ENCODE data around the gene LRRTM4. TPM values are rescaled to one million over a fixed set of nuclear protein-coding genes. Genes with fewer than 3 reads are reported as not detected.

The LRRTM4 gene
- total and polyA plus RNA-seq, 2 donors (not counting 1 experiment from before 2014, with no cell fraction given) = 0.05 TPM; not detected in 1

DNA sequence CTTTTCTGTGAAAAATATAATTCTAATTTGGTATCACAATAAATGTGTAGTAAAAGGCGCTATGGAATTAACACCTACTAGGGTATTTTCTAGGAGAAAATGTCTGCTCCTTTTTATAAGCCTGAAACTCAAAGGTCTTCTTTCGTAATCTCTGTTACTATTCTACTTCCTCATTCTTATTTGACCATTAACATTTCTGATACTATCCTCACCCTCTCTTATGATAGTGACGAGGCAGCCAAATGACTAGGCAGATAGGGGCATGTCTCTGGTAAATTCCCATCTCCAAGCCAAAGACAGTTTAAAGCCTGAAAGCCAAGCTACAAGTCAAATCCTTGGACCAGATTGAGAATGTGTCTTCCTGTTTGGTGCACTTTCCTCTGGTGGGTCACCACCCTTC is 251.7 kb downstream of the LRRTM4 start:
- DNase-seq (ENCODE audit: low read depth in 2 of 2) = peak; percentile 0 to 6
- Histone ChIP-seq H3K4me3 (replicated peaks in 1 of 4; ENCODE audit: control extremely low read depth in 1 of 4, insufficient read depth in 1 of 4, low read depth in 3 of 4, low read length in 4 of 4) (no peak overlapping the region), H3K9ac (ENCODE audit: insufficient read depth, low read length) (no peak overlapping the region), H2AFZ (ENCODE audit: low read length) (no peak overlapping the region), H3K27me3 (ENCODE audit: control insufficient read depth, insufficient read depth, low read length) (no peaks in the 10 kb centered on the region), H3K9me3 (ENCODE audit: control insufficient read depth, insufficient read depth, low read depth, low read length) (no peaks in the 10 kb centered on the region), H3K27ac (ENCODE audit: insufficient read depth, low read length) (no peak overlapping the region), H3K4me2 (ENCODE audit: extremely low read depth, insufficient read depth, low read length) (no peak overlapping the region), H3K36me3 (ENCODE audit: control insufficient read depth, insufficient read depth, low read length) (no peaks in the 10 kb centered on the region), H3K79me2 (ENCODE audit: control insufficient read depth, insufficient read depth, low read length) (no peaks in the 10 kb centered on the region), H3K4me1 (ENCODE audit: control insufficient read depth, extremely low read depth, insufficient read depth, low read length) (no peaks in the 10 kb centered on the region), H4K20me1 (ENCODE audit: control insufficient read depth, extremely low read depth, insufficient read depth, low read length) (no peaks in the 10 kb centered on the region)
- TF ChIP-seq, protein P1, sequence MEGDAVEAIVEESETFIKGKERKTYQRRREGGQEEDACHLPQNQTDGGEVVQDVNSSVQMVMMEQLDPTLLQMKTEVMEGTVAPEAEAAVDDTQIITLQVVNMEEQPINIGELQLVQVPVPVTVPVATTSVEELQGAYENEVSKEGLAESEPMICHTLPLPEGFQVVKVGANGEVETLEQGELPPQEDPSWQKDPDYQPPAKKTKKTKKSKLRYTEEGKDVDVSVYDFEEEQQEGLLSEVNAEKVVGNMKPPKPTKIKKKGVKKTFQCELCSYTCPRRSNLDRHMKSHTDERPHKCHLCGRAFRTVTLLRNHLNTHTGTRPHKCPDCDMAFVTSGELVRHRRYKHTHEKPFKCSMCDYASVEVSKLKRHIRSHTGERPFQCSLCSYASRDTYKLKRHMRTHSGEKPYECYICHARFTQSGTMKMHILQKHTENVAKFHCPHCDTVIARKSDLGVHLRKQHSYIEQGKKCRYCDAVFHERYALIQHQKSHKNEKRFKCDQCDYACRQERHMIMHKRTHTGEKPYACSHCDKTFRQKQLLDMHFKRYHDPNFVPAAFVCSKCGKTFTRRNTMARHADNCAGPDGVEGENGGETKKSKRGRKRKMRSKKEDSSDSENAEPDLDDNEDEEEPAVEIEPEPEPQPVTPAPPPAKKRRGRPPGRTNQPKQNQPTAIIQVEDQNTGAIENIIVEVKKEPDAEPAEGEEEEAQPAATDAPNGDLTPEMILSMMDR (conservative IDR thresholded peaks at IDR 0.05 in 1 of 2, IDR thresholded peaks at IDR 0.05 in 1 of 2; ENCODE audit: low read depth in 1 of 2, low read length in 2 of 2) = no peak
- no peak for TF ChIP-seq EZH2 (IDR thresholded peaks at IDR 0.05; ENCODE audit: low read length, missing control alignments)

DNA sequence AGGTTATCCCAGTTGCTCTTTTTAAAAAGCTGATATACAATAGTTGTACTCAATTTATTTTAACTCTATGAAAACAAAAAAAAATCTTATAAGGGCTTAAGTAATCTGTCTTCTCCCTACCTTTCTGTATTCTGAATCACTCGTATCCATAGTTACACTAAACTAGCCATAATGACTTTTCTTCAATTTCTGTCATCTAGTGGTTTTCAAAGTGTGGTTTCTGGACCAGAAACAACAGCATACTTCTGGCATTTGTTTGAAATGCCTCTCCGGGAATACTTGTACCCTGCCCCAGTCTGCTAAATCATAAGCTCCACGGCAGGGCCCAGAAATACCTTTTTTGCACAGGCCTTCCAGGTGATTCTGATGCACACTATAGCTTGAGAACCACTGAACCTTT is 253.6 kb downstream of the LRRTM4 start:
- H4K20me1 ChIP-seq (ENCODE audit: control insufficient read depth, extremely low read depth, insufficient read depth, low read length) = no peaks in the 10 kb centered on the region
- no peaks in the 10 kb centered on the region for H3K36me3 ChIP-seq (ENCODE audit: control insufficient read depth, insufficient read depth, low read length)
- H2AFZ ChIP-seq (ENCODE audit: low read length) = no peak overlapping the region
- H3K4me1 ChIP-seq (ENCODE audit: control insufficient read depth, extremely low read depth, insufficient read depth, low read length) = no peaks in the 10 kb centered on the region
- no peak overlapping the region for H3K4me2 ChIP-seq (ENCODE audit: extremely low read depth, insufficient read depth, low read length)
- H3K27me3 ChIP-seq (ENCODE audit: control insufficient read depth, insufficient read depth, low read length) = no peaks in the 10 kb centered on the region
- no peak overlapping the region for H3K4me3 ChIP-seq (replicated peaks in 1 of 4; ENCODE audit: control extremely low read depth in 1 of 4, insufficient read depth in 1 of 4, low read depth in 3 of 4, low read length in 4 of 4)
- no peak overlapping the region for H3K9ac ChIP-seq (ENCODE audit: insufficient read depth, low read length)
- H3K9me3 ChIP-seq (ENCODE audit: control insufficient read depth, insufficient read depth, low read depth, low read length) = no peaks in the 10 kb centered on the region
- H3K79me2 ChIP-seq (ENCODE audit: control insufficient read depth, insufficient read depth, low read length) = no peaks in the 10 kb centered on the region
- no peak for TF ChIP-seq EZH2 (IDR thresholded peaks at IDR 0.05; ENCODE audit: low read length, missing control alignments)
- TF ChIP-seq, protein P1 (conservative IDR thresholded peaks at IDR 0.05 in 1 of 2, IDR thresholded peaks at IDR 0.05 in 1 of 2; ENCODE audit: low read depth in 1 of 2, low read length in 2 of 2) = no peak
- DNase-seq (ENCODE audit: low read depth in 2 of 2) = peak; percentile 3 to 58
- no peak overlapping the region for H3K27ac ChIP-seq (ENCODE audit: insufficient read depth, low read length)

DNA sequence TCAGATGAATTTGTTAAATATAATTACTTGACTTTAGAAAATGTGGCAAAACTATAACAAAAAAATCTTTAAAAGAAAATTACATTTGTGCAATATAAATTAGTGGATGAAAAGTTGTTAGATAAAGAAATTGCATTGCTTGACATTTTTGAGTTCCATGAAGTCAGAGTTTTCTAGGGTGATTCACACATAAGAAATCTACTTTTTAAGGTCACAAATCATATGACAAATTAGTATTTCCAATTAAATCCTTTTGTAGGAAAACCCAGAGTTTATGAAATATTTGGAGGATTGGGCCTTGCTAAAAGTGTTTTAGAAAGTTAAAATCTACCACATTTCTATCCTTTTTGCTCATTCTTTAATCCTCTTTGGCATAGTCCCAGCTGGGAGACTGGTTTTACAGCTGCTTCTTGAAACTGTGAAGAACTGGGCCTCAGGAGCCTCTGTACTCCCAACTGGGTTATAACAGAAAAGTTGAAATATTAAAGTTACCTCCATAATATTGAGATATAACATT is 289.2 kb downstream of the LRRTM4 start:
- H2AFZ ChIP-seq (ENCODE audit: low read length) = no peak overlapping the region
- no peaks in the 10 kb centered on the region for H3K9me3 ChIP-seq (ENCODE audit: control insufficient read depth, insufficient read depth, low read depth, low read length)
- H3K27ac ChIP-seq (ENCODE audit: insufficient read depth, low read length) = no peak overlapping the region
- H3K9ac ChIP-seq (ENCODE audit: insufficient read depth, low read length) = no peak overlapping the region
- no peaks in the 10 kb centered on the region for H3K79me2 ChIP-seq (ENCODE audit: control insufficient read depth, insufficient read depth, low read length)
- peaks cover 3% of the 10 kb centered on the region for H3K4me1 ChIP-seq (ENCODE audit: control insufficient read depth, extremely low read depth, insufficient read depth, low read length)
- H3K27me3 ChIP-seq (ENCODE audit: control insufficient read depth, insufficient read depth, low read length) = no peaks in the 10 kb centered on the region
- no peak overlapping the region for H3K4me2 ChIP-seq (ENCODE audit: extremely low read depth, insufficient read depth, low read length)
- no peaks in the 10 kb centered on the region for H4K20me1 ChIP-seq (ENCODE audit: control insufficient read depth, extremely low read depth, insufficient read depth, low read length)
- no peaks in the 10 kb centered on the region for H3K36me3 ChIP-seq (ENCODE audit: control insufficient read depth, insufficient read depth, low read length)
- H3K4me3 ChIP-seq (replicated peaks in 1 of 4; ENCODE audit: control extremely low read depth in 1 of 4, insufficient read depth in 1 of 4, low read depth in 3 of 4, low read length in 4 of 4) = no peak overlapping the region
- DNase-seq (ENCODE audit: low read depth in 2 of 2) = peak; percentile 3 to 14
- TF ChIP-seq, protein P1 (conservative IDR thresholded peaks at IDR 0.05 in 1 of 2, IDR thresholded peaks at IDR 0.05 in 1 of 2; ENCODE audit: low read depth in 1 of 2, low read length in 2 of 2) = no peak
- no peak for TF ChIP-seq EZH2 (IDR thresholded peaks at IDR 0.05; ENCODE audit: low read length, missing control alignments)
